Kidney (tissue), 14 donors: ENCODE measurements around the gene ZNF358. TPM values are rescaled to one million over a fixed set of nuclear protein-coding genes. Genes with fewer than 3 reads are reported as not detected.

ENCODE experiments used
- DNase-seq, 5 donors: peaks; one replicate each; pipeline ENCODE4 v3.0.0-alpha.2; 2013 to 2020
- FAIRE-seq: peaks from 2 replicates; lab custom pipeline; 2012; peaks lifted over from hg19 to GRCh38; lab: Jason Lieb, UNC
- H3K27ac ChIP-seq, 2 donors: one replicate each; pipeline ENCODE4 v1.7.0; 2013; ENCODE audit warnings: low read depth in 2 of 2, low read length in 2 of 2, inconsistent platforms in 1 of 2
- H3K27me3 ChIP-seq: one replicate; pipeline ENCODE4 v1.7.1; 2013; ENCODE audit warnings: low read length, inconsistent platforms; ENCODE audit not compliant: control insufficient read depth, insufficient read depth
- H3K36me3 ChIP-seq, 3 donors: one replicate each; pipeline versions ENCODE4 v1.7.0 to v1.7.1; 2013; ENCODE audit warnings: low read length in 3 of 3, control low read depth in 1 of 3, inconsistent platforms in 1 of 3; ENCODE audit not compliant: insufficient read depth in 3 of 3, control insufficient read depth in 2 of 3
- H3K4me1 ChIP-seq, 3 donors: one replicate each; pipeline versions ENCODE4 v1.7.0 to v1.7.1; 2013; ENCODE audit warnings: low read length in 3 of 3, inconsistent platforms in 1 of 3, low read depth in 1 of 3; ENCODE audit not compliant: control insufficient read depth in 2 of 3, insufficient read depth in 2 of 3
- H3K4me3 ChIP-seq, 3 donors: one replicate each; pipeline versions ENCODE4 v1.7.0 to v1.8.1; 2013; ENCODE audit warnings: low read length in 3 of 3, control low read depth in 1 of 3, inconsistent platforms in 1 of 3
- H3K9ac ChIP-seq, 3 donors: one replicate each; pipeline versions ENCODE4 v1.7.0 to v1.7.1; 2013; ENCODE audit warnings: low read length in 3 of 3, control low read depth in 1 of 3, inconsistent platforms in 1 of 3
- H3K9me3 ChIP-seq, 3 donors: one replicate each; pipeline versions ENCODE4 v1.7.0 to v1.7.1; 2013; ENCODE audit warnings: low read length in 3 of 3, control low read depth in 1 of 3, inconsistent platforms in 1 of 3; ENCODE audit not compliant: control insufficient read depth in 2 of 3, insufficient read depth in 1 of 3
- CTCF ChIP-seq: IDR thresholded peaks from 3 replicates; pipeline ENCODE4 v1.5.1; 2012; ENCODE audit warnings: mild to moderate bottlenecking, moderate library complexity, borderline replicate concordance; ENCODE audit not compliant: insufficient read depth; ENCODE audit errors: extremely low read depth
- intact Hi-C: fragments of 100-400 bp; cut with DNase I; formaldehyde crosslinking; loops from one replicate; pipeline ENCODE4 v1.11.1; 2022
- polyA plus RNA-seq: library from polyadenylated mRNA; stranded (reverse); fragments of 350-450 nt; fragmentation: Illumina TruSeq; extraction: RNeasy Lipid Tissue Mini Kit (QIAGEN cat#74804); gene quantifications from one replicate; pipeline ENCODE4 v1.2.3, GENCODE V29; 2014; ENCODE audit warnings: low read depth, low replicate concordance; ENCODE audit not compliant: insufficient read depth
- total RNA-seq: library from RNA; stranded (reverse); fragmentation: NEBNext Ultra II Directional; extraction: Animal tissue kit (Norgen Biotek cat#: 25700); gene quantifications from one replicate; pipeline ENCODE4 v1.2.1, GENCODE V29; 2021
- donor health status: control.
- donor health status: control.
- donor health status: control.
- donor health status: control.
- donor health status: control.
- donor health status: DM: yes; HTN: yes; CAD: no.
- donor health status: Normal renal cell carcinoma (clear cell type).

The ZNF358 gene
- total and polyA plus RNA-seq, 2 donors from 2014 or later = 39.1 to 79.1 TPM

- Histone ChIP-seq H3K36me3 (peaks cover 0 to 26% (median 12%) of the 10 kb centered on the region in 3 donors), H3K27ac (no peak overlapping the region)
- intact Hi-C loops = no loop called here
These were observed 47.1 kb upstream of the ZNF358 start for GRCh38 chr19:7468840-7469239.

GRCh38 chr19:7469669-7470285 is 46.1 kb upstream of the ZNF358 start:
- H3K9ac ChIP-seq = no peak overlapping the region
- DNase-seq (no peak), FAIRE-seq (no peak)
- H3K4me1 ChIP-seq = no peaks in the 10 kb centered on the region
- no peak for TF ChIP-seq CTCF
- H3K9me3 ChIP-seq = no peaks in the 10 kb centered on the region
- peaks cover 0 to 21% (median 9%) of the 10 kb centered on the region in 3 donors for H3K36me3 ChIP-seq
- H3K27ac ChIP-seq = no peak overlapping the region
- intact Hi-C loops = no loop called here
- H3K27me3 ChIP-seq = no peaks in the 10 kb centered on the region
- H3K4me3 ChIP-seq = no peak overlapping the region

More at GRCh38 chr19:7468840-7469239, 47.1 kb upstream of the ZNF358 start:
- no peak overlapping the region for H3K9ac ChIP-seq
- H3K4me3 ChIP-seq = no peak overlapping the region
- H3K27me3 ChIP-seq = no peaks in the 10 kb centered on the region
- no peak for TF ChIP-seq CTCF
- no peaks in the 10 kb centered on the region for H3K4me1 ChIP-seq
- DNase-seq = no peak
- FAIRE-seq = no peak
- no peaks in the 10 kb centered on the region for H3K9me3 ChIP-seq

GRCh38 chr19:7470540-7471305 is 45.2 kb upstream of the ZNF358 start:
- Histone ChIP-seq H3K9me3 (no peaks in the 10 kb centered on the region), H3K36me3 (peaks cover 0 to 17% (median 8%) of the 10 kb centered on the region in 3 donors), H3K27ac (no peak overlapping the region), H3K9ac (no peak overlapping the region), H3K27me3 (no peaks in the 10 kb centered on the region), H3K4me1 (no peaks in the 10 kb centered on the region), H3K4me3 (no peak overlapping the region)
- intact Hi-C loops = no loop called here
- DNase-seq = no peak
- FAIRE-seq = no peak
- no peak for TF ChIP-seq CTCF
